GM19324 (cell line): ENCODE data around the gene ESPN.

Experiments
- ATAC-seq: cut with Tn5 transposase; IDR thresholded peaks from one replicate; pipeline ENCODE4 v1.9.1; 2021; ENCODE audit warnings: mild to moderate bottlenecking, moderate library complexity; ENCODE audit not compliant: unreplicated experiment, low FRiP score

The ESPN gene

GRCh38 chr1:6474815-6475282 is 50.3 kb downstream of the ESPN start:
- ATAC-seq: no peak

GRCh38 chr1:6475381-6476133 is 51.0 kb downstream of the ESPN start:
- no peak for ATAC-seq

GRCh38 chr1:6476483-6476882 is 51.9 kb downstream of the ESPN start:
- no peak for ATAC-seq

GRCh38 chr1:6477039-6477820 is 52.7 kb downstream of the ESPN start:
- ATAC-seq: no peak

GRCh38 chr1:6481820-6482219 is 57.2 kb downstream of the ESPN start:
- no peak for ATAC-seq

GRCh38 chr1:6483017-6483760 is 58.6 kb downstream of the ESPN start:
- no peak for ATAC-seq

GRCh38 chr1:6483761-6484117 is 59.2 kb downstream of the ESPN start:
- ATAC-seq: no peak

GRCh38 chr1:6484826-6485167 is 60.2 kb downstream of the ESPN start:
- ATAC-seq: no peak

GRCh38 chr1:6485168-6486101 is 60.9 kb downstream of the ESPN start:
- no peak for ATAC-seq

- no peak for ATAC-seq
Observed at GRCh38 chr1:6486433-6487011, 61.9 kb downstream of the ESPN start.

GRCh38 chr1:6487804-6488484 is 63.4 kb downstream of the ESPN start:
- ATAC-seq: no peak

- no peak for ATAC-seq
Observed at GRCh38 chr1:6488602-6489382, 64.2 kb downstream of the ESPN start.

- no peak for ATAC-seq
Observed at GRCh38 chr1:6489383-6489765, 64.8 kb downstream of the ESPN start.

GRCh38 chr1:6489799-6490180 is 65.2 kb downstream of the ESPN start:
- no peak for ATAC-seq

- ATAC-seq: no peak
Observed at GRCh38 chr1:6490181-6491080, 65.9 kb downstream of the ESPN start.

GRCh38 chr1:6491081-6491449 is 66.5 kb downstream of the ESPN start:
- ATAC-seq: no peak

GRCh38 chr1:6491480-6491962 is 66.9 kb downstream of the ESPN start, which contains the start of gene PLEKHG5:
PLEKHG5 (minus strand) TSS chr1:6491667; CDS start chr1:6477571, 14,096 bp downstream.
- ATAC-seq: no peak
